HCT116 (cell line): ENCODE data around the gene ZNF236. TPM values are rescaled to one million over a fixed set of nuclear protein-coding genes. Genes with fewer than 3 reads are reported as not detected.

Experiments
- ATAC-seq: fragments of 200-7000 bp; cut with Tn5 transposase; 2 replicates; pipeline ENCODE4 v1.9.1; 2020; ENCODE audit warnings: mild to moderate bottlenecking, moderate library complexity
- BruUV-seq: library from RNA; stranded (reverse); fragments of 400-500 nt; replicated peaks from 2 replicates; lab custom pipeline; 2021; lab: Mats Ljungman, UMichigan
- CTCF ChIA-PET: fragments of 300-600 bp; sonication (Branson Sonifier 250); formaldehyde crosslinking; loops from one replicate; lab custom pipeline; 2021; ENCODE audit warnings: antibody characterized with exemption; lab: Charles Lee
- POLR2A ChIA-PET: fragments of 300-600, 350-600 bp; sonication (Branson Sonifier 250); formaldehyde crosslinking; loops from one replicate; lab custom pipeline; 2021; ENCODE audit warnings: antibody characterized with exemption; lab: Charles Lee
- RAD21 ChIA-PET, 2 experiments: fragments of 300-600 bp; sonication (Branson Sonifier 250); formaldehyde crosslinking; loops; one replicate each; lab custom pipeline; 2023; ENCODE audit warnings: low total read pairs in 2 of 2; ENCODE audit not compliant: uncharacterized antibody in 2 of 2, unreplicated experiment in 2 of 2, low non-redundant PET in 1 of 2; lab: Charles Lee
- DNase-seq: peaks from one replicate; pipeline ENCODE4 v3.0.0-alpha.2; 2010; ENCODE audit warnings: low read depth, low spot score
- H2AFZ ChIP-seq: fragments of 200-600 bp; shearing (Covaris generic), sonication (generic); 2 replicates; pipeline ENCODE4 v1.6.1; 2017; ENCODE audit warnings: low read depth, mixed run types, mixed read lengths, antibody characterized with exemption, low read length; ENCODE audit not compliant: poor library complexity, severe bottlenecking
- H3K27ac ChIP-seq: 2 replicates; pipeline ENCODE4 v1.5.1; 2012; ENCODE audit warnings: low read depth, low read length
- H3K27me3 ChIP-seq: fragments of 200-600 bp; sonication (generic); 2 replicates; pipeline ENCODE4 v1.6.1; 2016; ENCODE audit warnings: mixed run types, low read length, mixed read lengths; ENCODE audit not compliant: insufficient read depth
- H3K36me3 ChIP-seq, 2 experiments: fragments of 200-500 bp in 1 of 2; fragments of 200-600 bp in 1 of 2; sonication (Bioruptor generic) in 1 of 2; sonication (generic) in 1 of 2; 2 replicates each; pipeline versions ENCODE4 v1.5.1 to v1.6.1; 2014 to 2016; ENCODE audit warnings: low read length in 2 of 2, inconsistent platforms in 1 of 2, mixed read lengths in 1 of 2, mixed run types in 1 of 2; ENCODE audit not compliant: insufficient read depth in 2 of 2, control insufficient read depth in 1 of 2
- H3K4me1 ChIP-seq, 2 experiments: fragments of 200-600 bp in 1 of 2; sonication (generic) in 1 of 2; 2 replicates each; pipeline versions ENCODE4 v1.5.1 to v1.6.1; 2012 to 2017; ENCODE audit warnings: low read length in 2 of 2, inconsistent platforms in 1 of 2, mild to moderate bottlenecking in 1 of 2, mixed read lengths in 1 of 2, mixed run types in 1 of 2, moderate library complexity in 1 of 2; ENCODE audit not compliant: insufficient read depth in 2 of 2, control insufficient read depth in 1 of 2
- H3K4me2 ChIP-seq: fragments of 200-600 bp; sonication (generic); 2 replicates; pipeline ENCODE4 v1.6.1; 2017; ENCODE audit warnings: mixed run types, low read length, mixed read lengths
- H3K4me3 ChIP-seq, 2 experiments: fragments of 200-600 bp in 1 of 2; sonication (generic) in 1 of 2; replicated peaks in 1 of 2; 2 replicates each; pipeline ENCODE4 v1.5.1; 2011 to 2016; ENCODE audit warnings: low read length in 2 of 2, control low read depth in 1 of 2, low read depth in 1 of 2, mild to moderate bottlenecking in 1 of 2, mixed read lengths in 1 of 2, mixed run types in 1 of 2
- H3K79me2 ChIP-seq: fragments of 200-600 bp; sonication (generic); 2 replicates; pipeline ENCODE4 v1.6.1; 2017; ENCODE audit warnings: mild to moderate bottlenecking, mixed run types, low read length, moderate library complexity, mixed read lengths; ENCODE audit not compliant: insufficient read depth
- H3K9ac ChIP-seq: fragments of 200-600 bp; sonication (generic); 2 replicates; pipeline ENCODE4 v1.6.1; 2016; ENCODE audit warnings: low read length, mixed read lengths
- H3K9me2 ChIP-seq: fragments of 200-600 bp; sonication (generic), shearing (Covaris generic); 2 replicates; pipeline ENCODE4 v1.6.1; 2017; ENCODE audit warnings: mixed run types, mild to moderate bottlenecking, moderate library complexity; ENCODE audit not compliant: insufficient read depth
- H3K9me3 ChIP-seq, 2 experiments: fragments of 200-500 bp in 1 of 2; fragments of 200-600 bp in 1 of 2; sonication (Bioruptor generic) in 1 of 2; sonication (generic) in 1 of 2; 2 replicates each; pipeline ENCODE4 v1.6.1; 2014 to 2017; ENCODE audit warnings: low read length in 2 of 2, mixed read lengths in 2 of 2, inconsistent platforms in 1 of 2, low read depth in 1 of 2, mild to moderate bottlenecking in 1 of 2, mixed run types in 1 of 2, moderate library complexity in 1 of 2; ENCODE audit not compliant: control insufficient read depth in 1 of 2, insufficient read depth in 1 of 2
- H4K20me1 ChIP-seq: fragments of 200-600 bp; sonication (generic), shearing (Covaris generic); 2 replicates; pipeline ENCODE4 v1.6.1; 2017; ENCODE audit warnings: mixed run types, mild to moderate bottlenecking, moderate library complexity; ENCODE audit not compliant: insufficient read depth
- CBX3 ChIP-seq: IDR thresholded peaks from 2 replicates; pipeline ENCODE4 v1.6.1; 2012; ENCODE audit warnings: low read depth
- CEBPB ChIP-seq: IDR thresholded peaks from 2 replicates; pipeline ENCODE4 v1.6.1; 2012; ENCODE audit warnings: low read depth
- EGR1 ChIP-seq: IDR thresholded peaks from 2 replicates; pipeline ENCODE4 v1.6.1; 2012; ENCODE audit warnings: low read depth
- ELF1 ChIP-seq: IDR thresholded peaks from 2 replicates; pipeline ENCODE4 v1.6.1; 2012; ENCODE audit warnings: low read depth, borderline replicate concordance
- EZH2 ChIP-seq: fragments of 200-600 bp; sonication (generic); IDR thresholded peaks from 2 replicates; pipeline ENCODE4 v1.6.1; 2017; ENCODE audit warnings: antibody characterized with exemption, mixed run types
- EZH2phosphoT487 ChIP-seq: fragments of 200-600 bp; IDR thresholded peaks from 2 replicates; pipeline ENCODE4 v1.6.1; 2018; ENCODE audit warnings: antibody characterized with exemption, borderline replicate concordance
- FOSL1 ChIP-seq: IDR thresholded peaks from 2 replicates; pipeline ENCODE4 v1.6.1; 2012; ENCODE audit warnings: low read depth
- JUND ChIP-seq: IDR thresholded peaks from 2 replicates; pipeline ENCODE4 v1.6.1; 2012
- POLR2A ChIP-seq: IDR thresholded peaks from 2 replicates; pipeline ENCODE4 v1.7.0; 2011; ENCODE audit warnings: borderline replicate concordance; ENCODE audit not compliant: insufficient read depth, insufficient read length; ENCODE audit errors: extremely low read depth
- RAD21 ChIP-seq: IDR thresholded peaks from 2 replicates; pipeline ENCODE4 v1.6.1; 2012; ENCODE audit warnings: low read depth, mild to moderate bottlenecking
- TCF7L2 ChIP-seq: IDR thresholded peaks from 2 replicates; pipeline ENCODE4 v1.7.0; 2011; ENCODE audit warnings: borderline replicate concordance, inconsistent platforms; ENCODE audit not compliant: insufficient read depth, insufficient read length; ENCODE audit errors: extremely low read depth
- ZFX ChIP-seq: fragments of 450-650 bp; IDR thresholded peaks from 2 replicates; pipeline ENCODE4 v1.6.1; 2017
- ZNF274 ChIP-seq: fragments of 200-500 bp; sonication (Bioruptor generic); IDR thresholded peaks from 2 replicates; pipeline ENCODE4 v1.6.1; 2014; ENCODE audit warnings: mild to moderate bottlenecking, low read depth, low read length, inconsistent platforms
- intact Hi-C: fragments of 100-400 bp; cut with micrococcal nuclease; formaldehyde crosslinking; loops from 2 replicates; pipeline ENCODE4 v1.10.0; 2022
- total RNA-seq: library from RNA; stranded (reverse); gene quantifications from one replicate; pipeline ENCODE4 v1.2.1, GENCODE V29; 2021; ENCODE audit not compliant: unreplicated experiment
- TF ChIP-seq, protein P1 (sequence below): IDR thresholded peaks from 2 replicates; pipeline ENCODE4 v1.6.1; 2012
- TF ChIP-seq, protein P2 (sequence below): IDR thresholded peaks from 2 replicates; pipeline ENCODE4 v1.6.1; 2012
- TF ChIP-seq, protein P3 (sequence below): IDR thresholded peaks from 2 replicates; pipeline ENCODE4 v1.6.1; 2011; ENCODE audit warnings: mild to moderate bottlenecking, low read length, moderate library complexity; ENCODE audit not compliant: insufficient replicate concordance; ENCODE audit errors: extremely low read depth

The ZNF236 gene
- total RNA-seq, 1 experiment from 2014 or later = 15.0 TPM

DNA sequence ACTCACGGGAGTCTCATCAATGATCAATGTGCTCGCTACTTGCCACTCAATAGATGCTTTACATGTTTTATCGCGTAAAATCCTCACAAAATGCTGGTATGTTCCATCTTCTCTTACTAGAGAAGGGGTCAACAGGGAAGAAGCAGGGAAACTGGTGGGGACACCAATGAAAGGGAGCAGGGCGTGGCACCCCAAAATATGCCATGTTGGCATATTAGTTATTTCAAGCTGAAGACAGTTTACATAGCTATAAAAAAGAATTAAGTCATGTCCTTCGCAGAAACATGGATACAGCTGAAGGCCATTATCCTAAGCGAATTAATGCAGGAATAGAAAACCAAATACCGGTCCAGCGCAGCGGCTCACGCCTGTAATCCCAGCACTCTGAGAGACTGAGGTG, 8.1 kb upstream of the ZNF236 start:
- CTCF ChIA-PET = no interaction called here
- no peak overlapping the region for H3K27ac ChIP-seq
- BruUV-seq = no TSS peak

DNA sequence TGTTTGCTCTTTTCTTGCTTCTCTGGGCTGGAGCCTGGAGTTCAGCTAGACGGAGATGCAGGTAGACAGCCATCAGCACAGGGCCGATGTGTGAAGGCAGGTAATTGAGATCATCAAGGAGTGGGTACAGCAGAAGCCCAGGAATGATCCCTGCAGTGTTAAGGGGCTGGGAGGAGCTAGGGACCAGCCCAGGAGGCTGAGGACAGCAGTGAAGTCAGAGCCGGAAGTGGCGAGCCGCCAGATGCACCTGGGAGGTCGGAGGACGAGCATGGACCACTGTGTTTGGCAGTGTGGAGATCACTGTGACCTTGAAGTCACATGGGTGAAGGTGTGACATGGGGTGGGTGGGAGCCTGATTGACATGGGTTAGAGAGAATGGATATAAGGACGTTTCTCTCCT, 6.2 kb upstream of the ZNF236 start:
- TF ChIP-seq ELF1 (no peak), EGR1 (no peak), ZFX (no peak), TCF7L2 (no peak), POLR2A (no peak), ZNF274 (no peak), EZH2phosphoT487 (no peak), RAD21 (no peak), JUND (no peak)
- TF ChIP-seq, protein P1, sequence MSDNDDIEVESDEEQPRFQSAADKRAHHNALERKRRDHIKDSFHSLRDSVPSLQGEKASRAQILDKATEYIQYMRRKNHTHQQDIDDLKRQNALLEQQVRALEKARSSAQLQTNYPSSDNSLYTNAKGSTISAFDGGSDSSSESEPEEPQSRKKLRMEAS = no peak
- TF ChIP-seq, protein P2, sequence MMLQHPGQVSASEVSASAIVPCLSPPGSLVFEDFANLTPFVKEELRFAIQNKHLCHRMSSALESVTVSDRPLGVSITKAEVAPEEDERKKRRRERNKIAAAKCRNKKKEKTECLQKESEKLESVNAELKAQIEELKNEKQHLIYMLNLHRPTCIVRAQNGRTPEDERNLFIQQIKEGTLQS = no peak
- POLR2A ChIA-PET = no interaction called here
- H4K20me1 ChIP-seq = no peaks in the 10 kb centered on the region
- H3K9me3 ChIP-seq = no peaks in the 10 kb centered on the region
- no peak overlapping the region for H3K9ac ChIP-seq
- H3K9me2 ChIP-seq = no peaks in the 10 kb centered on the region
- no peak overlapping the region for H3K4me3 ChIP-seq
- CTCF ChIA-PET = no interaction called here
- no peak overlapping the region for H3K27ac ChIP-seq
- intact Hi-C loops = no loop called here
- BruUV-seq = no TSS peak
- H3K36me3 ChIP-seq = no peaks in the 10 kb centered on the region
- RAD21 ChIA-PET = no interaction called here
- no peak for DNase-seq
- H3K4me1 ChIP-seq = peaks cover 11 to 22% of the 10 kb centered on the region in 2 experiments
- no peak overlapping the region for H3K4me2 ChIP-seq
- no peaks in the 10 kb centered on the region for H3K27me3 ChIP-seq
- ATAC-seq = no peak
- H3K79me2 ChIP-seq = peaks cover 34% of the 10 kb centered on the region
- no peak overlapping the region for H2AFZ ChIP-seq

More for the DNA sequence above, 8.1 kb upstream of the ZNF236 start:
- Histone ChIP-seq H3K79me2 (peaks cover 18% of the 10 kb centered on the region; the same call in 1 of the 2 replicates), H3K27me3 (no peaks in the 10 kb centered on the region), H4K20me1 (no peaks in the 10 kb centered on the region), H3K9me2 (no peaks in the 10 kb centered on the region), H3K4me3 (no peak overlapping the region), H3K9me3 (no peaks in the 10 kb centered on the region), H3K4me1 (peaks cover under 1 to 7% of the 10 kb centered on the region in 2 experiments; a peak in 3 of 4 replicates), H3K9ac (no peak overlapping the region), H2AFZ (no peak overlapping the region), H3K36me3 (no peaks in the 10 kb centered on the region), H3K4me2 (no peak overlapping the region)
- intact Hi-C loops = no loop called here
- ChIA-PET POLR2A (no interaction called here), RAD21 (no interaction called here)
- ATAC-seq = no peak
- no peak for DNase-seq
- TF ChIP-seq EGR1 = no peak
- no peak for TF ChIP-seq CEBPB
- TF ChIP-seq, protein P3, sequence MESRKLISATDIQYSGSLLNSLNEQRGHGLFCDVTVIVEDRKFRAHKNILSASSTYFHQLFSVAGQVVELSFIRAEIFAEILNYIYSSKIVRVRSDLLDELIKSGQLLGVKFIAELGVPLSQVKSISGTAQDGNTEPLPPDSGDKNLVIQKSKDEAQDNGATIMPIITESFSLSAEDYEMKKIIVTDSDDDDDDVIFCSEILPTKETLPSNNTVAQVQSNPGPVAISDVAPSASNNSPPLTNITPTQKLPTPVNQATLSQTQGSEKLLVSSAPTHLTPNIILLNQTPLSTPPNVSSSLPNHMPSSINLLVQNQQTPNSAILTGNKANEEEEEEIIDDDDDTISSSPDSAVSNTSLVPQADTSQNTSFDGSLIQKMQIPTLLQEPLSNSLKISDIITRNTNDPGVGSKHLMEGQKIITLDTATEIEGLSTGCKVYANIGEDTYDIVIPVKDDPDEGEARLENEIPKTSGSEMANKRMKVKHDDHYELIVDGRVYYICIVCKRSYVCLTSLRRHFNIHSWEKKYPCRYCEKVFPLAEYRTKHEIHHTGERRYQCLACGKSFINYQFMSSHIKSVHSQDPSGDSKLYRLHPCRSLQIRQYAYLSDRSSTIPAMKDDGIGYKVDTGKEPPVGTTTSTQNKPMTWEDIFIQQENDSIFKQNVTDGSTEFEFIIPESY = no peak
- TF ChIP-seq FOSL1 = no peak
- no peak for TF ChIP-seq EZH2phosphoT487
- no peak for TF ChIP-seq EZH2
- TF ChIP-seq CBX3 = no peak
